Epithelial cell of esophagus (primary cell): ENCODE measurements around the gene USP35.

Experiments
- DNase-seq: peaks from one replicate; pipeline ENCODE4 v3.0.0; 2010; ENCODE audit warnings: low read depth
- H3K4me3 ChIP-seq: 2 replicates; pipeline ENCODE4 v1.5.1; 2011; ENCODE audit warnings: mild to moderate bottlenecking, low read length, control low read depth
- CTCF ChIP-seq: IDR thresholded peaks from 2 replicates; pipeline ENCODE4 v1.5.1; 2011; ENCODE audit warnings: low read depth, mild to moderate bottlenecking, low read length, control low read depth, inconsistent platforms; ENCODE audit not compliant: insufficient read depth; ENCODE audit errors: missing control alignments

The USP35 gene

DNA sequence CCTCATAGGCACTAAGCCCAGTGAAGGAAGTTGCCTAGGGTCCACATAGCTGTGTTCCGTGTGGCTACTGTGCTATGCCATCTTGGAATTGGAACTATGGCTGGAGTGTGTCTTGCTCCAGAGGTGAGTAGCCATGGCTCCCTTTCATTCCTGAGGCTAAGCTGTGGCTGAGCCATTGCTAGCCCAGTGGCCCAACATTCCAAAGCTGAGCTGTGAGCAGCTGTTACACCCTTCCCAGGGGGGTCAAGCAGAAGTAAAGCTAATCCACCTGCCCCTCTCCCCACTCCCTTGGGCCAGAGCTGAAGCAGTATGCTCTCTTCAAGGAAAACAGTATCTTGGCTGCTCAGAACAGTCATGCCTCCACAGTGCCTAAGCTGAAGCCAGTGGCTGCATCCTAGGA, 51.1 kb downstream of the USP35 start:
- TF ChIP-seq CTCF, result no peak
- no peak overlapping the region for H3K4me3 ChIP-seq
- DNase-seq, result no peak

DNA sequence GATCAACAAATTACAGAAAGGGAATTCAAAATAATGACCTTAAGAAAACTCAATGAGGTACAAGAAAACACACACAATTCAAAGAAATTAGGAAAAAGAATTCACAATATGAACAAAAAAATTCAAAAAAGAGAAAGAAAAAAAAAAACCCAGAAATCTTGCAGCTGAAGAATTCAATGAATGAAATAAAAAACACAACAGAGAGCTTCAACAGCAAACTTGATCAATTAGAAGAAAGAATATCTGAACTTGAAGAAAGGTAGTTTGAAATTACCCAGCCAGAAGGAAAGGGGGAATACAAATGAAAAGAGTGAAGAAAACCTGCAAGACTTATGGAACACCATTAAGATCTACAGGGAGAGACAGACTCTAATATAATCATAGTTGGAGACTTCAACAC, 52.8 kb downstream of the USP35 start:
- no peak for TF ChIP-seq CTCF
- no peak for DNase-seq

GRCh38 chr11:78244080-78244479, 55.4 kb downstream of the USP35 start:
- TF ChIP-seq CTCF, result no peak
- no peak overlapping the region for H3K4me3 ChIP-seq
- DNase-seq, result no peak

More for the DNA sequence above, 52.8 kb downstream of the USP35 start:
- no peak overlapping the region for H3K4me3 ChIP-seq

DNA sequence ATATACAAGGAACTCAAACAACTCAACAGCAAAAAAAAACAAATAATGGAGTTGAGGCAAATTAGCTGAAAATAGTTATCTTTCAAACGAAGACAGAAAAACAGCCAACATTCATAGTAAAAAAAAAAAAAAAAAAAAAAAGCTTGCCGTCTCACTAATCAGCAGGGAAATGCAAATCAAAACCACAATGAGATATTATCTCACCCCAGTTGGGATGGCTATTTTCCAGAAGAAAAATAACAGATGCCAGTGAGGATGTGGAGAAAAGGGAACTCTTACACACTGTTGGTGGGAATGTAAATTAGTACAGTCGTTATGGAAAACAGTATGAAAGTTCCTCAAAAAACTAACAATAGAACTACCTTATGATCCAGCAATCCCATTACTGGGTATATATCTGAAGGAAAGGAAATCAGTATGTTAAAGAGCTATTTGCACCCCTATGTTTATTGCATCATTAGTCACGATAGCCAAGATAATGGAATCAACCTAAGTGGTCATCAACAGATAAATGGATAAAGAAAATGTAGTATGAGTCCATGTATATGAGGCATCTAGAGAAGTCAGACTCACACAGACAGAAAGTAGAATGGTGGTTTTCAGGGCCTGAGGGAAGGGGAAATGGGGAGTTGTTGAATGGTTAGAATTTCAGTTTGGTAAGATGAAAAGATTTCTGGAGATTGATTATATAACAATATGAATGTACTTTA, 56.0 kb downstream of the USP35 start:
- DNase-seq, result no peak
- H3K4me3 ChIP-seq, result no peak overlapping the region
- TF ChIP-seq CTCF, result no peak

GRCh38 chr11:78248191-78248590, 59.5 kb downstream of the USP35 start:
- no peak overlapping the region for H3K4me3 ChIP-seq
- TF ChIP-seq CTCF, result no peak
- DNase-seq, result no peak

DNA sequence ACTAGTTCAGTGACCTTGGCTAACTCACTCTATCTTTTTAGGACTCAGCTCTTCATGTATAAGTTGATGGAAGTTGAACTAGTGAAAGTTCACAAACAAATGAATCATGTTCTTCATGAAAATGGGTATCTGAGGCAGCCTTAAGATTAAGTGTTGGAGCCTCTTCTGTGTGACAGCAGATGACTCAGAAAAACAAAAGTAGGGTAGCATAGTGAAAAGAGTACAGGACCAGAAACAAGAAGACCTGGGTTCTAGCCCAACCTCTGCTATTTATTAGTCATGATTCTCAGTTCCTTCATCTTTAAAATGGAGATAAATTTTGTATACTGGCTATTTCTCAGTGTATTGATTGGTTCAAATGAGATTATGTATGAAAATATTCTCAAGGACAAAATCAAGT, 60.2 kb downstream of the USP35 start:
- TF ChIP-seq CTCF, result no peak
- no peak for DNase-seq
- H3K4me3 ChIP-seq, result no peak overlapping the region

DNA sequence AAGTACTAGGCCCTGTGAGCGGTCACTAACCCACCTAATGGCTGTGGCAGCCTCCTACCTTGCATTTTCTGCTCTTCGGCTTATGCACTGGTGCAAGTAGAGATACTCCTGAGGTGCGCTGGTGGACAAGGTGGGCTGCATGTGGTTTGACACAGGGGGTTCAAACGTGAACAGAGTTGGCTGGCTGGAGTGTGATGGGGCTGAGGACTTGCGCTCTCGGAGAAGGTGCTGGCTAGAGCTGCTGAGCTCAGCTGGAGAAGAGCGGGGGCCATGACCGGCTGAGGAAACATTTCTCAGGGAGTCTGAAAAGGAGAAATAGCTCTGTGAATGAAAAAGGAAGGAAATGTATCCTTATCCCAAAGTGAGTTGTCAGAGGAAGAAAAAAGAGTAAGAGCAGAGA, 61.4 kb downstream of the USP35 start:
- no peak for TF ChIP-seq CTCF
- no peak for DNase-seq
- no peak overlapping the region for H3K4me3 ChIP-seq
